NCI-H2196 treated with DMSO at 0.1 percent for 48 hours (cell line): Measurements from ENCODE around the gene FAT1.
"Not testable (repeated sequence)": the region's sequence is repeated elsewhere in the genome, so short reads cannot be mapped to it uniquely, and the experiment has no call there.

Source experiments
- DNase-seq: peaks from one replicate; lab custom pipeline; 2025; ENCODE audit not compliant: unreplicated experiment; lab: John Stamatoyannopoulos, UW

FAT1 gene, protein sequence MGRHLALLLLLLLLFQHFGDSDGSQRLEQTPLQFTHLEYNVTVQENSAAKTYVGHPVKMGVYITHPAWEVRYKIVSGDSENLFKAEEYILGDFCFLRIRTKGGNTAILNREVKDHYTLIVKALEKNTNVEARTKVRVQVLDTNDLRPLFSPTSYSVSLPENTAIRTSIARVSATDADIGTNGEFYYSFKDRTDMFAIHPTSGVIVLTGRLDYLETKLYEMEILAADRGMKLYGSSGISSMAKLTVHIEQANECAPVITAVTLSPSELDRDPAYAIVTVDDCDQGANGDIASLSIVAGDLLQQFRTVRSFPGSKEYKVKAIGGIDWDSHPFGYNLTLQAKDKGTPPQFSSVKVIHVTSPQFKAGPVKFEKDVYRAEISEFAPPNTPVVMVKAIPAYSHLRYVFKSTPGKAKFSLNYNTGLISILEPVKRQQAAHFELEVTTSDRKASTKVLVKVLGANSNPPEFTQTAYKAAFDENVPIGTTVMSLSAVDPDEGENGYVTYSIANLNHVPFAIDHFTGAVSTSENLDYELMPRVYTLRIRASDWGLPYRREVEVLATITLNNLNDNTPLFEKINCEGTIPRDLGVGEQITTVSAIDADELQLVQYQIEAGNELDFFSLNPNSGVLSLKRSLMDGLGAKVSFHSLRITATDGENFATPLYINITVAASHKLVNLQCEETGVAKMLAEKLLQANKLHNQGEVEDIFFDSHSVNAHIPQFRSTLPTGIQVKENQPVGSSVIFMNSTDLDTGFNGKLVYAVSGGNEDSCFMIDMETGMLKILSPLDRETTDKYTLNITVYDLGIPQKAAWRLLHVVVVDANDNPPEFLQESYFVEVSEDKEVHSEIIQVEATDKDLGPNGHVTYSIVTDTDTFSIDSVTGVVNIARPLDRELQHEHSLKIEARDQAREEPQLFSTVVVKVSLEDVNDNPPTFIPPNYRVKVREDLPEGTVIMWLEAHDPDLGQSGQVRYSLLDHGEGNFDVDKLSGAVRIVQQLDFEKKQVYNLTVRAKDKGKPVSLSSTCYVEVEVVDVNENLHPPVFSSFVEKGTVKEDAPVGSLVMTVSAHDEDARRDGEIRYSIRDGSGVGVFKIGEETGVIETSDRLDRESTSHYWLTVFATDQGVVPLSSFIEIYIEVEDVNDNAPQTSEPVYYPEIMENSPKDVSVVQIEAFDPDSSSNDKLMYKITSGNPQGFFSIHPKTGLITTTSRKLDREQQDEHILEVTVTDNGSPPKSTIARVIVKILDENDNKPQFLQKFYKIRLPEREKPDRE (N-terminal part only)

DNA sequence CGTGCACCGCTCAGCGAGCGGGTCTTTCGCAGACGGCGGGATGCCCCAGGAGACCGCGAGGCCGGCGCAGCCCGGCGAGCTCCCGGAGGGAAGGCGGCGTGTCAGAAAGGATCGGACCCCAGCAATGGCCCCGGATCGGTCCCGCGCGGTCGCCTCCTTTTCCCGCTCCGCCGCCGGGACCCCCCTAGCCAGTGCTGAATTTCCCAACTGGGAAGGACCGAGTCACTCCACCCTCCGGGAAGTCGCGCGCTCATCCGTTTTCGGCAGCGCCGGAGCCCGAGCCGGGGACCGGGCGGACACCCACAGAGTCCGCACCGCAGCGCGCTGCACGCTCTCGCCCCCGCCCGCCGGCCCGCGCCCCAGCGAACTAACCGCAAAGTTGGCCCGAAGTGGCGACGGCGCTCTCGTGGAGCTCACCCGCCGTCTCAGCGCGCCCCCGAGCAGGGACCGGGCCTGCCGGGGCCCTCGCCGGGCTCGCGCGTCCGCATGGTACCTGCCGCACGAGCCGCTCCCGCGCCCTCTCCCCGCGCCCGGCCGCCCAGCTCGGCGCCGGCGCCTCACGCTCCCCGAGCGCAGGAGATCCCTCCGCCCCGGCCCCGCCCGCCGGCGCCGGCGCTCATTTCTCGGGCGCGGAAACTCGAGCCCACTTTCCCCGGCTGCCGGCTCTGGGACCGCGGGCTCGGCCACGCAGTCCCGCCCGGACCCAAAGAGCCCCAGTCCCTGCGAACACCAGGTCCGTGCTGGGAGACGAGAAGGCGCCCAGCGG is at the start of gene FAT1:
Gene FAT1 (minus strand): TSS at position 565 of the 766 bp plus-strand sequence. CDS start 14,029 bp downstream, outside the sequence.
- peak; percentile 18 for DNase-seq

DNA sequence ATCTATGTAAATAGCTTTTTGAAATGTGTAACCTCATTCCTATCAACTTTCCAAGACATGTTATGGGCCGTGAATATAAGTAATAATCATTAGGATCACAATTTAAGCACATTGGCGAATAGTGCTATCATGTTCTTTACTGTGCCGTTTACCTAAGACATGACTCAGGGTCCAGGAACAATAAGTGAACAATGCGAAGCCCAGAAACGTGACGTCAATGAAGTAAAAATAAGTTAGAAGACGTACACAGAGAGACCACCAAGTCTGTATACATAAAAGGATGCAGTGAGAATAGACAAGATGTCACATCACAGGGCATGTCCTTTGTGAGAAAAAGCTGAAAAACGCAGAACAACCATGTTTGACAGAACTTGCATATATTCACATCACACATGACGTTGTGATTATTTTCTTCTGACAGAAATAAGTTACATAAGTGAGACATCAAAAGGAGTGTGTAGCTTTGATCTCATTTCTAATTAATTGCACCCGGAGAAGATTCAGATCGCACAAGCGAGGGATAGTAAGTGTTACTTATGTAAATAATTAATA is 49.4 kb upstream of the FAT1 start:
- no peak for DNase-seq

DNA sequence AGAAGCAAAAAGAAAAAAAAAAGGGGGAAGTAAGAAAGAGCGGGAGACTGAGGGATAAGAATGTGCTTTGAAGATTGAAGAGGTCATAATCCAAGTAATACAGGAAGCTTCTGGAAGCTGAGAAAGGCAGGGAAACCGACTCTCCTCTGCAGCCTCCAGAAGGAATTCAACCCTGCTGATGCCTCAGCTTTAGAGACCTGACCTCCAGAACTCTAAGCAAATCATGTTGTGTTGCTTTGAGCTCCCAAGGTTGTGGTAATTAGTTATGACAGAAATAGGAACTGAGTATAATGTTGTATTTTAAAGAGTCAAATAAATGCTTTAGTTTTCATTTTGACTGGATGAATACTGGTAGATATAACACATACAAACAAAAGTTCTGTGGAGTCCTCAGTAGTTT is 48.0 kb upstream of the FAT1 start:
- DNase-seq = no peak

DNA sequence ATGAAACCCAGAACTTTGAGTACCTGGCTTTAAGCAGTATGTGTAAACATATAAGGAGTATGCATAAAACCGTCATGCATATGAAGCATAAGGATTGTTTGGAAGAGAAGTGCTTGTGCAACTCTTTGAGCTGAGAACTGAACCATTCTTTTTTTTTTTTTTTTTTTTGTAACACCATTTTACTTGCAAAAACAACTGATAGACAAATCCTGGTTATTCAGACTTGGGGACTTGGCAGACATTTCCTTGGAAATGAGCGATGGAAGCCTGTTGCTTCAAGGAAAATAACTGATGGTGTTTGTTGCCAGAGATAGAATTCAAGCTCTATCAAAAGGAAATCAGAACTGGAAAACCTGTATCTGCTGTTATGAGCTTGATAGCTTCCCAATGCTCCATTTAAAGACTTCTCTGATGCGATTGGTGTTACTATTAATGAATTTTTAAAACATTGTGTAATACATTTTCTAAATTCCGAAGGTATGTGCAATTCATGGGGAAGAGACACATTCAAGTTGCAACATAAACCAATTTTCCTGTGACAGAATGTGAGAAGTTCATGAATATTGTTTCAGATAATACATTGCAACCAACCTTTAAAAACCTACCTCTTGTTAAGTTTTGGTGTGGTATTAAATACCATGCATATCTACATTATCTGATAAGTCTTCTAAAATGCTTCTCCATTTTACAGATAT is 47.0 kb upstream of the FAT1 start:
- DNase-seq = no peak

DNA sequence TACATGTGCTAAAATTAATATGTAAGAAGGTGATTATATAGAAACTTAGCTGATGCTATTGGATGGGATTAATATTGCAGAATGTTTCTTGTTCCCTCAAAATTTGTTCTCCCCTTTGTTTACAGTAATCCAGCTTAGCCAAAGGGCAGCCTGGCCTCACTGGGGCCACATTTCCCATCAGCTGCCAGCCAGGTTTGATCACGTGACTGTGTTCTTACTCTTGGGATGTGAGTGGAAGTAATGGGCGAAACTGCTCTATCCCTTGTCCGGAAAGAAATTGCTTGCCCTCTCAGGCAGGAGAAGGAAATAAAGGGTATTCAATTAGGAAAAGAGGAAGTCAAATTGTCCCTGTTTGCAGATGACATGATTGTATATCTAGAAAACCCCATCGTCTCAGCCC is 44.1 kb upstream of the FAT1 start:
- no peak for DNase-seq

DNA sequence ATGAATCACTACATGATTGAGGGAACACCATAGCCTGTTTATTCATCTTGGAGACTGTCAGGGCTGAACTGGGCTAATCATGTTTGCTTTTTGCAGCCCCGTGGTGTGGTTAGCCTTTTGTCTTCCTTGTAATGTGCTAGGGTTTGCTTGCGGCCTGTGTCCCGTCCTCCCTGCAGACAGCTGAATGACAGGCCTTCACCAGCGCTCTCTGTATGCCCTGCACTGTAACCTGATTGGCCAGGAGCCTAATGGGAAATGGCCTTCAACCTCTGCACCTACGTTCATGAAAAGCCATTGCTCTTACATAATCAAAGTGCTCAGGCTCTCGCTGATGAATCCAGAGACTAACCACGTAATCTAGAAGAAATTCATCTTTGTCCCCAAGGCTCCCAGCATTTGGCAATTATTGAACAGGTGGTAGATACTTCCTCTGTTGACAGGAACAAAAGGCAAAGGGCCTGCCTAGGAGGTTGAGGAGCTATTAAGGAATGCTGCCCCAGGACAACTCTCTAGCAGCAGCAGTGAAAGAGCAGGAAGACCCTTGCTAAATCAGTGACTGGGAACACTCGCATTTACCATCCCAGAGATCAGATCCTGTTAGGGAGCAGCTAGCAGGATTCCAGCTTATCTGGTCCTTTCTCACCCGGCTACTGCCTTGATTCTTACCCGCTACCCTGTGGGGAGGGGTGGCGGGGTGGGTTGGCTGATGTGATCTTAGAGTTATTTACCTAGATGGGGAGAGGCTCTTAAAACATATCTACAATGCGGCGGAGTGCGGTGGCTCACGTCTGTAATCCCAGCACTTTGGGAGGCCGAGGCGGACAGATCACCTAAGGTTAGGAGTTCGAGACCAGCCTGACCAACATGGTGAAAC is 42.3 kb upstream of the FAT1 start:
- no peak for DNase-seq

DNA sequence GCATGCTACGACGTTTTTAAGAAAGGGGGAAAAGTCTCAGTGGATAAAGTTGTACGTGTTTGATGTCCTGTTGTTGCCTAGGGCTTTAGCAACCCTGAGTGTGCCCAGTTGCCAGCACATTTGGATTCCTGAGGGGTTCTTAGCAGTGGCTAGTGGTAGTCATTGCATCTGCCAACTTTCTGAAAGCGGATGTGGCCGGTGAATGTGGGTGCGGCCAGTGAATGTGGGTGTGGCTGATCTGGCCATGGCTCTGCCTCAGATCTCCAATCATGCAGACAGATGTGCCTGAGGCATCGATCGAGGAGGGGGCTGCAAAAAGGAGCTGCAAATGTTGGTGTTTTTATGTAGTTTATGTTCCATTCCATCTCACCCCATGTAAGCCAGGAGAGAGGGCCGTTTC is 41.5 kb upstream of the FAT1 start:
- DNase-seq = no peak

DNA sequence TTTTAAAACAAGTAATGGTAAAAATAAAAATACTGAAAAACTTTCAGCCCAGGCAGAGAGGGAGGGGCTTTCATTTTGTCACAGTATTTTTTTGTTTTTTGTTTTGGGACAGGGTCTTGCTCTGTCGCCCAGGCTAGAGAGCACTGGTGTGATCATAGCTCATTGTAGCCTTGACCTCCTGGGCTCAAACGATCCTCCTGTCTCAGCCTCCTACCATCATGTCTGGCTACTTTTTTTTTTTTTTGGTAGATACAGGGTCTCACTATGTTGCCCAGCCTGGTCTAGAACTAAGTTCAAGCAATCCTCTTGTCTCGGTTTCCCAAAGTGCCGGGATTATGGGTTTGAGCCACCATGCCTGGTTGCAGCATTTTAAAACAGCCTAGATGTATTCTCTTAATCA is 40.8 kb upstream of the FAT1 start:
- DNase-seq = no peak

DNA sequence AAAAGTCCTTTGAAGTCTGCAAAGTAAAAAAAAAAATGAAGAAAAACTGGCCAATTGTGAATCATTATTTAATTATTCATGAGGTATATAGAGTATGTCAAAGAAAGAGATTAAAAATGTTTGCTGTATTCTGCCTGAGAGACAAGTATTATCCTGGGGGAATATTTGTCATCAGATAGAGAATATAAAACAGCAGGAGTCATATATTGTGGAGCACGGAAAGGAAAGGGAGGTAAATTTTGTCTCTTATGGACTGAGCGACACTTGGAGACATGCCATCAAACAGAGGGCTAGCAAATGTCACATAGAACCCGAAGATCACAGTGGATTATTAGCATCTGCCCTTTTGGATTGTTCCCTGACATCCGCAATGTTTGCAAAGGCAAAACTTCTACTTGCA is 39.2 kb upstream of the FAT1 start:
- DNase-seq = no peak

DNA sequence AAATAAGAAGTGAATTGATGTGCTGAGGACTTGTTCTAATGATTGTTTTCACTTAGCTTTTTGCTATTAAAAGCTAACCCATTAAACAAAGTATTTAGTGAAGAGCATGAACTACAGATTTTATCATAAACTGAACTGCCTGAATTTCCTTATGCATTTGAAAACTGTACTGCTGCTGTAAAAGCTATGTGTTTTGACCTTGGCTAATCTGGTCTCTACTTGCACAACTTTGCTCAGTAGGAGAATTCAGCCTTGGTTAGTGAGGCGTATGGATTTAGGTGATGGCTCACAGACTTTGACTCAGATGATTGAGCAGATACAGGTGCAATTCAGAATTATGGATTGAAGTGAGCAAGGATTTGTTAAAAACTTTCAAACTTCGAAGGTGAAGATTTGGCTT is 38.7 kb upstream of the FAT1 start:
- DNase-seq = no peak

DNA sequence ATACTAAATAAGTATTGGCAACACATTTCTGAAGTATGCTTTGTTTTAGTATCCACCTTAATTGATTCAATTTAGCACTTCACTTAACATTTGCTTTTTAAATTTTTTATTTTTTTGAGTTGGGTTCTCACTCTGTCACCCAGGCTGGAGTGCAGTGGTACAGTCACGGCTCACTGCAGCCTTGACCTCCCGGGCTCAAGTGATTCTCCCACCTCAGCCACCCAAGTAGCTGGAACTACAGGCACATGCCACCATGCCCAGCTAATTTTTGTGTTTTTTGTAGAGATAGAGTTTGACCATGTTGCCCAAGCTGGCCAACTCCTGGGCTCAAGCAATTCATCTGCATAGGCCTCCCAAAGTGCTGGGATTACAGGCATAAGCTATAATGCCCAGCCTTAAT is 38.3 kb upstream of the FAT1 start:
- not testable (repeated sequence) for DNase-seq

DNA sequence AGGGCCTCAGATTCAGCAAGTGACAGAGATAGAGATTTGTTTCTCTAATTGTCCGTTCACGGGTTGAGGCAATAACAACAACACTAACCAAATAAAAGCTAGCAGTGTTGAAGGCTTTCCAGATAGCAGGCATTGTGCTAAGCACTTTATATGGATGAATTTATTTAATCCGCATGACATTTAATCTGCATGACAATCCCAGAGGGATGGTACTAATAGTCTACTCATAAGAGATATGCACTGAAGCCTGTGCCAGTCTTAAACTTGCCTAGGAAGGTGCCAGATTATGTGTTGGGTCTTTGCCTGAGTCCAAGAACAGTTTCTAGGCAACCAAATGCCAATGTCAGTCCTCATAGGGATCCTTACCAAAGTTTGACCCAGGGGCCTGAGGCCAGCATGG is 37.7 kb upstream of the FAT1 start:
- DNase-seq = no peak

DNA sequence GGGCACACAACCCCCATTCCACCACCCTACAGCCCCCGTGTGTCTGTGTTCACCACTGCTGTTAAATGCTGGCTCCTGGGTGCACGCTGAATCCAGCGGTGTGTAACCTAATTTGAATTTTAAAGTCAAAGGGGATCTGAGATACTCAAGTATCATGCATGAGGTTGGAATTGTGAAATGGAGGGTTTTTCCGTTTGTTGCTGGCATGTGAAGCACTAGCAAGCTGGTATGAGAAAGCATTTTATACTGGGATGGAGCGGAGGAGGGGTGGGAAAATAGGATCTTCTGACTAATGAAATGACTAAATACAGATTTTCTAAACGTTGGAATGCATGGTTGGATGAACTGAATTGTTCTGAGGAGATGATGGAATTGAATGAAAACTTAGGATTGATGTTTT is 36.9 kb upstream of the FAT1 start:
- DNase-seq = no peak

DNA sequence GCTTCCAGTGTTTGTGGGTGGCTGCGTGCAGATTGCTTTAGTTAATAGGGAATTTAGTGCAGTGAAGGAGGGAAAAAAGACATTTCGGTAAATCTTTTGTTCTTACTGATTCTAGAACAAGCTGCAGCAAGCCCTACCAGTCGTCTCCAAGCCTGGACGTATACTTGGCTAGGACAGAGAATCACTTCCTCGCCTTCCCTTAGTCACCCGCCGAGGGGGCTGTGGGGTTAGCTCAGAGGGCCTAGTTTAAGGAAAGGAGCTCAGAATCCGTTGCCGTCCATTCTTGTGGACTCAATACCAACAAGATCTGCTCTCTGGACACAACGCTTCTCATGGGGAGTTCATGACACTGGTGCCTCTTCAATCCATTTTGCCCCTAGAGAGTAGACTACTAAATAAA is 36.3 kb upstream of the FAT1 start:
- no peak for DNase-seq

DNA sequence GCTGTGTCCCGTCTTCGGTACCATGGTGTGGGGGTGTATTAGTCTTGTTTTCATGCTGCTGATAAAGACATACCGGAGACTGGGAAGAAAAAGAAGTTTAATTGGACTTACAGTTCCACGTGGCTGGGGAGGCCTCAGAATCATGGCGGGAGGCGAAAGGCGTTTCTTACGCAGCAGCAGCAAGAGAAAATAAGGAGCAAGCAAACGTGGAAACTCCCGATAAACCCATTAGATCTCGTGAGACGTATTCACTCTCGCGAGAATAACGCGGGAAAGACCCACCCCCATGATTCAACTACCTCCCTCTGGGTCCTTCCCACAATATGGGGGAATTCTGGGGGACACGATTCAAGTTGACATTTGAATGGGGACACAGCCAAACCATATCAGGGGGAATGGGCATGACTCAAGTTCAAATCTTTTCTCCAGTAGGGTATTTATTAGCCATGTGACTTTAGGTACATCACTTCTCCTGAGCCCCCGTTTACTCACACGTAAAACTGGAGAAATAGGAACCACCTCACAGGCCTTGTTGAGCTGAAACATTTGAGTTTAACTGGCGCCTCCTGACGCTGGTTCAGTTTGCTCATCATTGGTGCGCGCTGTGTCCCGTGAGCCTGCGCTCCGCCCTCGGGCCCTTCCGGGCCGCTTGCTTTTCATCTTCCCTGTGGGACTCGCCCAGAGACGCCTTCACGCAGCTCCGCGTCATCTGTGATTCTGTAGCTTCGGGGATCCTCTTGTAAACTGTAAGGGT is 35.5 kb upstream of the FAT1 start:
- no peak for DNase-seq

DNA sequence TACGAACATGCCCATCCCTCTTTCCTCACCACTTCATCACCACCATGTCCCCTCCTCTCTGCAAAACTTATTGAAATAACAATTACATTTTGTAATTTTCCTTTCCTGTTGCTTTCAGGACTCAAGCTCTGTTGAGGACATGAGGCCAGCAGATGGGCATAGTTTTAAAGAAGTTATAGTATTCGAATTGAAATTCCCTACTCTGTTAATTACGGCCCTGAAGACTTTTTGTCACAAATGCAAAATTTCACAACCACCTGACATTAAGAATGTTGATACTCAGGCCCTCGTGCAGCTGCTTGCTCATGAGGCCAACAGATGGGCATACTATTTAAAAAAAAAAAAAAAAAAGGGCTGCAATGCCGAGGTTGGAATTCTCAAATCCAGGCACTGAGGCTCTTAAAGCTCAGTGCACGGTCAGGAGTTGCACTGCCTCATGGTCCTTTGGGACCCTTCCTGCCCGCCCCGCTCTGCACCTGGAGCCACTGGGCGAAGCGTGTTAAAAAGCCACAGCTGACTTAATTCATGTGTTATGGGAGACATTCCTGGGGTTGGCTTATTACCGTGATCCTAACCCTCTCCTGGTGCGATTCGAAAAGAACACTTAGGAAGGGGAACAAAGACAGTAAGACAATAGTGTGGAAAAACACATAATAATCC is 34.2 kb upstream of the FAT1 start:
- DNase-seq = no peak

DNA sequence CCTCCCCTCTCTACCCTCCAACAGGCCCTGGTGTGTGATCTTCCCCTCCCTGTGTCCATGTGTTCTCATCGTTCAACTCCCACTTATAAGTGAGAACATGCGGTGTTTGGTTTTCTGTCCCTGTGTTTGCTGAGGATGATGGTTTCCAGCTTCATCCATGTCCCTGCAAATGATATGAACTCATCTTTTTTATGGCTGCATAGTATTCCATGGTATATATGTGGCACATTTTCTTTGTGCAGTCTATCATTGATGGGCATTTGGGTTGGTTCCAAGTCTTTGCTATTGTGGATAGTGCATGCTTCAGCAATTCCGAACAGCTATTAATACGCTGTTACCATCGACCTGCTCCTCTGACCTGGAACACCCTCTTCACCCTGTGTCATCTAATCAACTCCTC is 32.9 kb upstream of the FAT1 start:
- DNase-seq = not testable (repeated sequence)
